Hepatocyte (in vitro differentiated cells): ENCODE measurements around the gene ZCCHC3. TPM values are rescaled to one million over a fixed set of nuclear protein-coding genes. Genes with fewer than 3 reads are reported as not detected.
A peak's percentile ranks its signal among the peaks of the same experiment; 100 is the strongest.

ENCODE experiments used
- DNase-seq: peaks from one replicate; pipeline ENCODE4 v3.0.0-alpha.2; 2016; ENCODE audit warnings: low spot score
- H2AFZ ChIP-seq: fragments of 200-600 bp; sonication (generic); 2 replicates; pipeline ENCODE4 v1.6.0; 2016; ENCODE audit warnings: antibody characterized with exemption, mild to moderate bottlenecking
- H3K27ac ChIP-seq: fragments of 200-600 bp; sonication (generic); 2 replicates; pipeline ENCODE4 v1.5.1; 2016; ENCODE audit warnings: mild to moderate bottlenecking
- H3K27me3 ChIP-seq: fragments of 200-600 bp; sonication (generic); 2 replicates; pipeline ENCODE4 v1.6.1; 2016
- H3K36me3 ChIP-seq: fragments of 200-600 bp; sonication (generic); replicated peaks from 2 replicates; pipeline ENCODE4 v1.5.1; 2016; ENCODE audit warnings: low read depth; ENCODE audit not compliant: insufficient read depth
- H3K4me1 ChIP-seq: fragments of 200-600 bp; sonication (generic); 2 replicates; pipeline ENCODE4 v1.5.1; 2016; ENCODE audit warnings: mild to moderate bottlenecking, moderate library complexity; ENCODE audit not compliant: insufficient read depth
- H3K4me2 ChIP-seq: fragments of 200-600 bp; sonication (generic); 2 replicates; pipeline ENCODE4 v1.6.0; 2016
- H3K4me3 ChIP-seq: fragments of 200-600 bp; sonication (generic); 2 replicates; pipeline ENCODE4 v1.5.1; 2016; ENCODE audit warnings: mild to moderate bottlenecking
- H3K79me2 ChIP-seq: fragments of 200-600 bp; sonication (generic); 2 replicates; pipeline ENCODE4 v1.6.0; 2017; ENCODE audit warnings: mild to moderate bottlenecking
- H3K9me2 ChIP-seq: fragments of 200-600 bp; sonication (generic); replicated peaks from 2 replicates; pipeline ENCODE4 v1.6.0; 2017; ENCODE audit warnings: mild to moderate bottlenecking; ENCODE audit not compliant: insufficient read depth
- H3K9me3 ChIP-seq: fragments of 200-600 bp; sonication (generic); 2 replicates; pipeline ENCODE4 v1.5.1; 2016; ENCODE audit warnings: low read depth, mild to moderate bottlenecking
- H4K20me1 ChIP-seq: fragments of 200-600 bp; sonication (generic); 2 replicates; pipeline ENCODE4 v1.6.0; 2016; ENCODE audit warnings: mild to moderate bottlenecking; ENCODE audit not compliant: insufficient read depth, poor library complexity, severe bottlenecking
- EZH2 ChIP-seq: fragments of 200-600 bp; sonication (generic); IDR thresholded peaks from 2 replicates; pipeline ENCODE4 v1.6.1; 2016; ENCODE audit warnings: antibody characterized with exemption, mild to moderate bottlenecking, borderline replicate concordance
- EZH2phosphoT487 ChIP-seq: fragments of 200-600 bp; sonication (generic); IDR thresholded peaks from one replicate; pipeline ENCODE4 v1.6.1; 2018; ENCODE audit warnings: antibody characterized with exemption, mild to moderate bottlenecking, low read depth, moderate library complexity; ENCODE audit not compliant: unreplicated experiment, severe bottlenecking
- WGBS: methylation state at CpG from one replicate; pipeline ENCODE4 v1.1.6; 2016; ENCODE audit warnings: low lambda C conversion rate; ENCODE audit errors: missing lambda C conversion rate; 5-methylcytosine and 5-hydroxymethylcytosine counted together
- polyA plus RNA-seq: library from polyadenylated mRNA; unstranded; fragments of >200 nt; fragmentation: Nextera tagmentation; extraction: Ambion mirVana; gene quantifications from 2 replicates; pipeline ENCODE4 v1.2.1, GENCODE V29; 2016
- total RNA-seq: library from RNA; depleted of rRNA; stranded (reverse); fragments of >200 nt; gene quantifications from 2 replicates; pipeline ENCODE4 v1.2.3, GENCODE V29; 2014
- TF ChIP-seq, protein P1 (sequence below): fragments of 200-600 bp; sonication (generic); IDR thresholded peaks from 2 replicates; pipeline ENCODE4 v1.5.1; 2016; ENCODE audit warnings: antibody characterized with exemption, mild to moderate bottlenecking; ENCODE audit not compliant: poor library complexity

The ZCCHC3 gene
- total and polyA plus RNA-seq, 2 experiments from 2014 or later, result 27.4 to 29.0 TPM

DNA sequence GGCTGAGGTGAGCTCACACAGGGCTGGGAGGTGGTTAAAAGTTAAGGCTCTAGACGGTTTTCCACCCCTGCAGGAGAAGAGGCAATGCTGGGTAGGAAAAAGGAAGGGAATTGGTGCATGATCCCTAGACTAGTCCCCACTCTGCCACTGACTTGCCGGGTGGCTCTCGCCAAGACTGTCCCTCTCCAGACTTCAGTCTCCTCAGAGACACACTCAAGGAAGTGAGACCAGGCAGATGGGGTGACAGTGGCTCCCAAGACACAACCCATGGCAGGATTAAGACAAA lies 19.9 kb upstream of the ZCCHC3 start:
- Histone ChIP-seq H3K27me3 (no peaks in the 10 kb centered on the region), H3K36me3 (no peaks in the 10 kb centered on the region), H3K4me2 (no peak overlapping the region), H2AFZ (no peak overlapping the region), H3K9me3 (no peaks in the 10 kb centered on the region), H4K20me1 (no peaks in the 10 kb centered on the region), H3K9me2 (no peaks in the 10 kb centered on the region), H3K4me3 (no peak overlapping the region), H3K27ac (no peak overlapping the region), H3K4me1 (no peaks in the 10 kb centered on the region), H3K79me2 (no peaks in the 10 kb centered on the region)
- DNase-seq, result no peak
- WGBS, result 24% methylated on average over 3 of the region's 3 CpGs
- TF ChIP-seq, protein P1, sequence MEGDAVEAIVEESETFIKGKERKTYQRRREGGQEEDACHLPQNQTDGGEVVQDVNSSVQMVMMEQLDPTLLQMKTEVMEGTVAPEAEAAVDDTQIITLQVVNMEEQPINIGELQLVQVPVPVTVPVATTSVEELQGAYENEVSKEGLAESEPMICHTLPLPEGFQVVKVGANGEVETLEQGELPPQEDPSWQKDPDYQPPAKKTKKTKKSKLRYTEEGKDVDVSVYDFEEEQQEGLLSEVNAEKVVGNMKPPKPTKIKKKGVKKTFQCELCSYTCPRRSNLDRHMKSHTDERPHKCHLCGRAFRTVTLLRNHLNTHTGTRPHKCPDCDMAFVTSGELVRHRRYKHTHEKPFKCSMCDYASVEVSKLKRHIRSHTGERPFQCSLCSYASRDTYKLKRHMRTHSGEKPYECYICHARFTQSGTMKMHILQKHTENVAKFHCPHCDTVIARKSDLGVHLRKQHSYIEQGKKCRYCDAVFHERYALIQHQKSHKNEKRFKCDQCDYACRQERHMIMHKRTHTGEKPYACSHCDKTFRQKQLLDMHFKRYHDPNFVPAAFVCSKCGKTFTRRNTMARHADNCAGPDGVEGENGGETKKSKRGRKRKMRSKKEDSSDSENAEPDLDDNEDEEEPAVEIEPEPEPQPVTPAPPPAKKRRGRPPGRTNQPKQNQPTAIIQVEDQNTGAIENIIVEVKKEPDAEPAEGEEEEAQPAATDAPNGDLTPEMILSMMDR, result no peak

DNA sequence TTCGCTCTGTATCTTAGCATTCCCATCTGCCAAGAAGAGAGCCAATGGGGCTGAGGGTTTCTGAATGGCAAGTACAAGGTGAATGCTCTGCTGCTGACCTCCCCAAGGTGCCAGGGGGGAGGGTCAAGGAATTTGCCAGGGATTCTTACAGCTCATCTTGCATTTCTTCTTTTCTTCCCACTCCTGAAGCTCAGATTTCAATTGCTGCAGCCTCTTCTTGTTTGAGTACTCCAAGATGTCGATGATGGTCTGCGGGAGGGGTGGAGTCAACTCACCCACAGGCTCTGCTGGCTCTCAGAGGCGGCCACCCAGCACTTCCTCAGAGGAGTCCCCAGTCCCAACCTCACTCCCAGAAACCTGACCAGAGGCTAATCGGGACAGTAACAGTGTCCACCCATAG lies 19.2 kb upstream of the ZCCHC3 start:
- H3K9me2 ChIP-seq, result no peaks in the 10 kb centered on the region
- TF ChIP-seq, protein P1, result no peak
- TF ChIP-seq EZH2 (no peak), EZH2phosphoT487 (no peak)
- no peaks in the 10 kb centered on the region for H4K20me1 ChIP-seq
- H2AFZ ChIP-seq, result no peak overlapping the region
- H3K27ac ChIP-seq, result no peak overlapping the region
- no peaks in the 10 kb centered on the region for H3K27me3 ChIP-seq
- no peak overlapping the region for H3K4me2 ChIP-seq
- no peak for DNase-seq
- no peaks in the 10 kb centered on the region for H3K9me3 ChIP-seq
- H3K79me2 ChIP-seq, result no peaks in the 10 kb centered on the region
- H3K4me1 ChIP-seq, result no peaks in the 10 kb centered on the region
- no peak overlapping the region for H3K4me3 ChIP-seq
- H3K36me3 ChIP-seq, result no peaks in the 10 kb centered on the region
- WGBS, result 83% methylated on average over 5 of the region's 5 CpGs

DNA sequence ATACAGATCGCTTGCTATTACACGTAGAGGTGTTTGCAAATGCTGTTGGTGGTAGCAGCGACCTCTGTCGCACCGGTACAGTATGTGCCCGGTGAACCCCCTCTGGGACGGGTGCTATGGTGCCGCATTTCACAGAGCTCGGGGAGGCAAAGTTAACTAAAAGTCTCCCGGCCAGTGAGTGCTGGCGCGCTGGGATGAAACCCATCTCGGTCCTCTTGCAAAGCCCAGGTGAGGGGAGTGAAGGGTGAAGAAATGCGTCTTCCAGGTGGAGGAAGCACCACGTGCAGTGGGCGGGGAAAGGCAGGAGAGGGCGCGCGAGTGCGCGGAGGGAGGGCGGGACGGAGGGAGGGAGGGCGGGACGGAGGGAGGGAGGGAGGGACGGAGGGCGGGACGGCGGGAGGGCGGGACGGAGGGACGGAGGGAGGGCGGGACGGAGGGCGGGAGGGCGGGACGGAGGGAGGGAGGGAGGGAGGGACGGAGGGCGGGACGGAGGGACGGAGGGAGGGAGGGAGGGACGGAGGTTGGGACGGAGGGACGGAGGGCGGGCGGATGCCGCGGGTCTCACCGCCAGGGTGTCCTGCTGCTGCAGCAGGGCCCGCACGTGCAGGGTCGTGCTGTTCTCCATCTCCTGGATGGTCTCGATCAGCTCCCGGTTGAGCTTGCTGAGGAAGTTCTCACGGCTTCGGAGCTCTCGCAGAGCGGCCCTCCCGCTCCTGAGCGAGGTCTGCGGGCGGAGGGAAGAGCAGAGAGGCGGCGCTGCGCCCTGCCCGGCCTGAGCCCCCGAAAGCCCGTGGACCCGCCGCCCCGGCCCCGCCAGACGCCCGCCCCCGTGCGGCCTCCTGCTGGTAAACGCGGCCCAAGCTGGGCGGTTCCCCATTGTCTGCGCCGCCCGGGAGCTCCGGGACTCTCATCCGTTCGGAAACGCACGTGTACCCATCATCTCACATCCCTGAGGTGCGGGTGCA lies 18.5 kb upstream of the ZCCHC3 start:
- Histone ChIP-seq H3K4me1 (no peaks in the 10 kb centered on the region), H3K27ac (no peak overlapping the region), H3K36me3 (no peaks in the 10 kb centered on the region), H3K79me2 (no peaks in the 10 kb centered on the region), H4K20me1 (no peaks in the 10 kb centered on the region), H3K4me2 (peak overlapping the region; percentile 49), H3K4me3 (no peak overlapping the region), H3K9me3 (no peaks in the 10 kb centered on the region), H2AFZ (no peak overlapping the region), H3K9me2 (no peaks in the 10 kb centered on the region), H3K27me3 (no peaks in the 10 kb centered on the region)
- no peak for DNase-seq
- TF ChIP-seq EZH2phosphoT487 (no peak), EZH2 (no peak)
- TF ChIP-seq, protein P1, result no peak
- 70% methylated on average over 48 of the region's 88 CpGs for WGBS

DNA sequence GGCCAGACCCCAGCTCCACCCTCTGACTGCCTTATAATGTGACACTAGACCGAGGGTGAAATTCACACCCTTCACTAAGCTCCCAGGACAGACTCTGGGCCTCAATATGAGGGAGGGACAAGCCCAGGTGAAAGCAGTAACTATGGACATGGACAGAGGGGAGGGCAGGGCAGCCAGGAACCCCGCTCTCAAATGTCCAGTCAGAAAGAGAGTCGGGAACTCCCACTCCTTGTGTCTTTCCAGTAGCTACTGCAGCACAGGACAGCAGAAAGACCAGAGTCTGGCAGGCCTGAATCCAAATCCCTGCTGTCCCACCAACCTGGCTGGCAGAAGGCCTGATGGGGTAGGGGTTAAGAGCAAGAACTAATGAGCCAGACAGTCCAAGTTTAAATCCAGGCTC lies 13.2 kb upstream of the ZCCHC3 start:
- no peak for DNase-seq
- H3K4me2 ChIP-seq, result no peak overlapping the region
- no peaks in the 10 kb centered on the region for H3K9me2 ChIP-seq
- no peaks in the 10 kb centered on the region for H3K36me3 ChIP-seq
- no peak overlapping the region for H3K27ac ChIP-seq
- no peaks in the 10 kb centered on the region for H3K27me3 ChIP-seq
- H3K9me3 ChIP-seq, result no peaks in the 10 kb centered on the region
- H3K4me1 ChIP-seq, result no peaks in the 10 kb centered on the region
- H2AFZ ChIP-seq, result no peak overlapping the region
- WGBS, result 55% methylated on average over 3 of the region's 3 CpGs
- no peak for TF ChIP-seq EZH2phosphoT487
- TF ChIP-seq, protein P1, result no peak
- TF ChIP-seq EZH2, result no peak
- peaks cover 10% of the 10 kb centered on the region for H3K79me2 ChIP-seq
- H3K4me3 ChIP-seq, result no peak overlapping the region
- H4K20me1 ChIP-seq, result no peaks in the 10 kb centered on the region
